Astrocyte of the hippocampus (primary cell): ENCODE results near the gene ETS1.
A peak's percentile ranks its signal among the peaks of the same experiment; 100 is the strongest.
"Not testable (repeated sequence)": the region's sequence is repeated elsewhere in the genome, so short reads cannot be mapped to it uniquely, and the experiment has no call there.

Experiments
- DNase-seq: peaks from one replicate; pipeline ENCODE4 v3.0.0; 2011; ENCODE audit warnings: low read depth, low spot score

ETS1 gene

GRCh38 chr11:128465531-128465930, 121.8 kb downstream of the ETS1 start:
- DNase-seq, result no peak

GRCh38 chr11:128464878-128465450, 122.4 kb downstream of the ETS1 start:
- DNase-seq, result no peak

GRCh38 chr11:128463979-128464378, 123.4 kb downstream of the ETS1 start:
- no peak for DNase-seq

- DNase-seq, result peak; percentile 90
These were observed 124.0 kb downstream of the ETS1 start for GRCh38 chr11:128463371-128463829.

GRCh38 chr11:128462922-128463321, 124.4 kb downstream of the ETS1 start:
- no peak for DNase-seq

GRCh38 chr11:128462189-128462588, 125.2 kb downstream of the ETS1 start:
- no peak for DNase-seq

- peak; percentile 63 for DNase-seq
These were observed 129.0 kb downstream of the ETS1 start for GRCh38 chr11:128458321-128458720.

- no peak for DNase-seq
These were observed 129.5 kb downstream of the ETS1 start for GRCh38 chr11:128457874-128458273.

GRCh38 chr11:128456566-128457268, 130.6 kb downstream of the ETS1 start:
- no peak for DNase-seq

GRCh38 chr11:128455766-128456165, 131.6 kb downstream of the ETS1 start:
- DNase-seq, result no peak

- peak; percentile 92 for DNase-seq
These were observed 133.7 kb downstream of the ETS1 start for GRCh38 chr11:128453444-128454336.

- DNase-seq, result peak; percentile 92
These were observed 135.5 kb downstream of the ETS1 start for GRCh38 chr11:128451652-128452470.

- no peak for DNase-seq
These were observed 136.3 kb downstream of the ETS1 start for GRCh38 chr11:128450882-128451651.

- not testable (repeated sequence) for DNase-seq
These were observed 136.9 kb downstream of the ETS1 start for GRCh38 chr11:128450425-128450824.

- DNase-seq, result peak; percentile 26
These were observed 138.2 kb downstream of the ETS1 start for GRCh38 chr11:128448981-128449713.

- peak; percentile 85 for DNase-seq
These were observed 139.0 kb downstream of the ETS1 start for GRCh38 chr11:128448200-128448886.

GRCh38 chr11:128447233-128447632, 140.1 kb downstream of the ETS1 start:
- DNase-seq, result no peak

GRCh38 chr11:128445921-128446320, 141.4 kb downstream of the ETS1 start:
- not testable (repeated sequence) for DNase-seq

GRCh38 chr11:128437136-128437535, 150.2 kb downstream of the ETS1 start:
- DNase-seq, result no peak
